Measurements from ENCODE around the gene SLCO4A1. TPM values are rescaled to one million over a fixed set of nuclear protein-coding genes. Genes with fewer than 3 reads are reported as not detected.

SLCO4A1 gene
- total and polyA plus RNA-seq, 2 donors (not counting 1 experiment from before 2014, with no cell fraction given) = 0.50 TPM; not detected in 1

DNA sequence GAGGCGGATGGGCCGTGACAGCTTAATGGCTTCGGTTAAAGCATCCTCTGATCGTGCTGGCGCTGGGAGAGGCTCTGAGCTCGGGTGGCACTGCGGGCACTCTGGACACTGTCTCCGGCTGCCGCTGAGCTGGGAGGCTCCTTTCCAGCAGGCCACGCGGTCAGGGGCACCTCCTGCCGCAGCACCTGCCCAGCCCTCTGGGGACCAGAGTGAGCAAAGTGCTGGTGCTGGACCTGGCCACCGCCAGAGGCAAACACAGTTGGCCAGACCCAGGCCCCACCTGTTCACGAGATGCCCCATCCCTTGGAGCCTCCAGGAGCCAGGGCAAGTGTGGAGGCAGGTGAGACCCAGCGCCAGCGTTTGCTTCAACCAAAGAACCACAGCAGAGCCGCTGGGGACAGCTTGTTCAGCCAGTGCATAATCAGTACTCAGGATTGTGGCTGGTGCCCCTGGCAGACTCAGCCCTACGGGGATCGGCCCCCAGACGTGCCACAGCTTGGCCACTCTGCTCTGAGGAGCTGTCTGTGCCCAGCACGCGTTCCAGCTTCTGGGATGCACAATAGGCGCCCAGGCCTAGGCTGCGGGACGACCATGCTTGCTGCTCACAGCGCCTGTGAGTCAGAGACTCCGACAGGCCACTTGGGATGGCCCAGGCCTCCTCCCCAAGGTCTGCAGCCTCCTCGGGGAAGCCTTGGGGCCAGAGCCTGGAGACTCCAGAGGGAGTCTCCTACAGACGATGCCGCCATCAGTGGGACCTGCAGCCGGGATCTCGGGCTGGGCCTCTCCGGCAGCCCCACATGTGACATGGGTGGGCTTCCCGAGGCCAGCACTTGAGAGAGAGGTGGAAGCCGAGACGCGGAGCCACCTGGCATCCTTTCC, 38.2 kb upstream of the SLCO4A1 start:
- Histone ChIP-seq H3K79me2 (ENCODE audit: control insufficient read depth, insufficient read depth, low read length) (no peaks in the 10 kb centered on the region), H3K4me2 (ENCODE audit: extremely low read depth, insufficient read depth, low read length) (no peak overlapping the region), H4K20me1 (ENCODE audit: control insufficient read depth, extremely low read depth, insufficient read depth, low read length) (no peaks in the 10 kb centered on the region)

DNA sequence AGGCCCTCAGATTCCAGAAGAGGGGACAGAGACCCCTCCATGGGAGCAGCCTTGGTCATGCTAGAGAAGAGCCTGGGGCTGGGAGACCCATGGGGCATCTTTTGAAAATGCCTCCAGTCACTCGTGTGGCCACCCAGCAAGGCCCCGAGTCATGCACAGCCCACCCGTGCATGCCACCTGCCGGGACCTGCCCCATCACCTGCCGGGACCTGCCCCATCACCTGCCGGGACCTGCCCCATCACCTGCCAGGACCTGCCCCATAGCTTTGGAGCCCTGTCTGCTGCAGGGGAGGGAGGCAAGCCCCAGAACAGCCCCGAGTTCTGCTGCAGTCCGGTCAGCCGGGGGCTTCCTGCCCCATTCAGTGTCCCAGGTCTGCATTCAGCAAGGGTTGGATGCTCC, 37.5 kb upstream of the SLCO4A1 start:
- Histone ChIP-seq H3K9ac (ENCODE audit: insufficient read depth, low read length) (no peak overlapping the region), H3K79me2 (ENCODE audit: control insufficient read depth, insufficient read depth, low read length) (no peaks in the 10 kb centered on the region), H3K27me3 (ENCODE audit: control insufficient read depth, insufficient read depth, low read length) (peaks cover 4% of the 10 kb centered on the region), H3K36me3 (ENCODE audit: control insufficient read depth, insufficient read depth, low read length) (no peaks in the 10 kb centered on the region), H3K4me2 (ENCODE audit: extremely low read depth, insufficient read depth, low read length) (no peak overlapping the region), H3K4me1 (ENCODE audit: control insufficient read depth, extremely low read depth, insufficient read depth, low read length) (peaks cover 10% of the 10 kb centered on the region), H2AFZ (ENCODE audit: low read length) (no peak overlapping the region), H4K20me1 (ENCODE audit: control insufficient read depth, extremely low read depth, insufficient read depth, low read length) (no peaks in the 10 kb centered on the region), H3K27ac (ENCODE audit: insufficient read depth, low read length) (no peak overlapping the region), H3K4me3 (replicated peaks in 1 of 4; ENCODE audit: control extremely low read depth in 1 of 4, insufficient read depth in 1 of 4, low read depth in 3 of 4, low read length in 4 of 4) (no peak overlapping the region), H3K9me3 (ENCODE audit: control insufficient read depth, insufficient read depth, low read depth, low read length) (no peaks in the 10 kb centered on the region)
- no peak for DNase-seq (ENCODE audit: low read depth in 2 of 2)
- no peak for TF ChIP-seq EZH2 (IDR thresholded peaks at IDR 0.05; ENCODE audit: low read length, missing control alignments)
- TF ChIP-seq, protein P1, sequence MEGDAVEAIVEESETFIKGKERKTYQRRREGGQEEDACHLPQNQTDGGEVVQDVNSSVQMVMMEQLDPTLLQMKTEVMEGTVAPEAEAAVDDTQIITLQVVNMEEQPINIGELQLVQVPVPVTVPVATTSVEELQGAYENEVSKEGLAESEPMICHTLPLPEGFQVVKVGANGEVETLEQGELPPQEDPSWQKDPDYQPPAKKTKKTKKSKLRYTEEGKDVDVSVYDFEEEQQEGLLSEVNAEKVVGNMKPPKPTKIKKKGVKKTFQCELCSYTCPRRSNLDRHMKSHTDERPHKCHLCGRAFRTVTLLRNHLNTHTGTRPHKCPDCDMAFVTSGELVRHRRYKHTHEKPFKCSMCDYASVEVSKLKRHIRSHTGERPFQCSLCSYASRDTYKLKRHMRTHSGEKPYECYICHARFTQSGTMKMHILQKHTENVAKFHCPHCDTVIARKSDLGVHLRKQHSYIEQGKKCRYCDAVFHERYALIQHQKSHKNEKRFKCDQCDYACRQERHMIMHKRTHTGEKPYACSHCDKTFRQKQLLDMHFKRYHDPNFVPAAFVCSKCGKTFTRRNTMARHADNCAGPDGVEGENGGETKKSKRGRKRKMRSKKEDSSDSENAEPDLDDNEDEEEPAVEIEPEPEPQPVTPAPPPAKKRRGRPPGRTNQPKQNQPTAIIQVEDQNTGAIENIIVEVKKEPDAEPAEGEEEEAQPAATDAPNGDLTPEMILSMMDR (conservative IDR thresholded peaks at IDR 0.05 in 1 of 2, IDR thresholded peaks at IDR 0.05 in 1 of 2; ENCODE audit: low read depth in 1 of 2, low read length in 2 of 2) = no peak

More for the DNA sequence above, 38.2 kb upstream of the SLCO4A1 start:
- H3K9ac ChIP-seq (ENCODE audit: insufficient read depth, low read length) = no peak overlapping the region
- H3K4me3 ChIP-seq (replicated peaks in 1 of 4; ENCODE audit: control extremely low read depth in 1 of 4, insufficient read depth in 1 of 4, low read depth in 3 of 4, low read length in 4 of 4) = no peak overlapping the region
- no peak overlapping the region for H2AFZ ChIP-seq (ENCODE audit: low read length)
- no peaks in the 10 kb centered on the region for H3K9me3 ChIP-seq (ENCODE audit: control insufficient read depth, insufficient read depth, low read depth, low read length)
- H3K36me3 ChIP-seq (ENCODE audit: control insufficient read depth, insufficient read depth, low read length) = no peaks in the 10 kb centered on the region
- peaks cover 10% of the 10 kb centered on the region for H3K4me1 ChIP-seq (ENCODE audit: control insufficient read depth, extremely low read depth, insufficient read depth, low read length)
- H3K27ac ChIP-seq (ENCODE audit: insufficient read depth, low read length) = no peak overlapping the region
- no peak for TF ChIP-seq EZH2 (IDR thresholded peaks at IDR 0.05; ENCODE audit: low read length, missing control alignments)
- TF ChIP-seq, protein P1 (conservative IDR thresholded peaks at IDR 0.05 in 1 of 2, IDR thresholded peaks at IDR 0.05 in 1 of 2; ENCODE audit: low read depth in 1 of 2, low read length in 2 of 2) = no peak
- H3K27me3 ChIP-seq (ENCODE audit: control insufficient read depth, insufficient read depth, low read length) = peaks cover 4% of the 10 kb centered on the region
- no peak for DNase-seq (ENCODE audit: low read depth in 2 of 2)

DNA sequence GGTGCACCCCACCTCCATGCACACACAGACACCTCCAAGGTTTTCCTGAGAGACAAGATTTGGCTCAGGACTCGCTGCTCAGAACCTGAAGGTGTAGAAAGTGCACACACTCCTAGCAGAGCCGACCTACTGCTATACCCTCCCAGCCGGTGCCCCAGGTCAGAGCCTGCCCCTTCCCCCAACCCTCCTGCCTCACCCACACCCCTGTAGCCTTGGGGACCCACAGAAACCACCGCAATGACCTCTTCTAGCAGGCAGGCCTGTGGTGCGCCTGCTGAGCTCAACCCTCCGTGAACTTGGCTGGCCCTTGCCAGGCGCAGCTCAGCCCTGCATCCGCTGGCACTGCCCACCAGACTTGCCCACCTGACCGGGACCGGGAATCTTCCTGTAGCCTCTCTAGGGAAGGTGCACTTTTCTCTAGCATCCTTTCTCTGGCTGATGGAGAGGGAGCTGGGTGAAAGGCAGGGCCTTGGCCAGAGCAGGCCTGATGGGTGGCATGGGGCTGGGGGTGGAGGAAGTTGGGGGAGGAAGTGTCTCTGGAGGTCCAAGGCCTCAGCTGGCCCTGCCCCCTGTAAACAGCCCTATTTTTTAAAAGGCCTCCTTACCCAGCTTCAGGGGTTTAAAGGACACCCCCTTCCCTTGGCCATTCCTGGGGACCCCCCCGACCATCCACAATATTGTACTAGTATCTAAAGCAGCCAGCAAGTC, 36.9 kb upstream of the SLCO4A1 start:
- H3K4me2 ChIP-seq (ENCODE audit: extremely low read depth, insufficient read depth, low read length) = no peak overlapping the region
- H3K27ac ChIP-seq (ENCODE audit: insufficient read depth, low read length) = no peak overlapping the region
- H3K4me1 ChIP-seq (ENCODE audit: control insufficient read depth, extremely low read depth, insufficient read depth, low read length) = peaks cover 10% of the 10 kb centered on the region
- no peak for TF ChIP-seq EZH2 (IDR thresholded peaks at IDR 0.05; ENCODE audit: low read length, missing control alignments)
- TF ChIP-seq, protein P1 (conservative IDR thresholded peaks at IDR 0.05 in 1 of 2, IDR thresholded peaks at IDR 0.05 in 1 of 2; ENCODE audit: low read depth in 1 of 2, low read length in 2 of 2) = no peak
- peaks cover 4% of the 10 kb centered on the region for H3K27me3 ChIP-seq (ENCODE audit: control insufficient read depth, insufficient read depth, low read length)
- H3K4me3 ChIP-seq (replicated peaks in 1 of 4; ENCODE audit: control extremely low read depth in 1 of 4, insufficient read depth in 1 of 4, low read depth in 3 of 4, low read length in 4 of 4) = no peak overlapping the region
- H2AFZ ChIP-seq (ENCODE audit: low read length) = no peak overlapping the region
- DNase-seq (ENCODE audit: low read depth in 2 of 2) = no peak
- no peaks in the 10 kb centered on the region for H4K20me1 ChIP-seq (ENCODE audit: control insufficient read depth, extremely low read depth, insufficient read depth, low read length)
- no peaks in the 10 kb centered on the region for H3K36me3 ChIP-seq (ENCODE audit: control insufficient read depth, insufficient read depth, low read length)
- H3K9me3 ChIP-seq (ENCODE audit: control insufficient read depth, insufficient read depth, low read depth, low read length) = no peaks in the 10 kb centered on the region
- no peak overlapping the region for H3K9ac ChIP-seq (ENCODE audit: insufficient read depth, low read length)
- H3K79me2 ChIP-seq (ENCODE audit: control insufficient read depth, insufficient read depth, low read length) = no peaks in the 10 kb centered on the region

Measured in fibroblast of lung (primary cell).